GM23248 (cell line): Measurements from ENCODE around the gene CIAPIN1.

Experiments used
- EZH2 ChIP-seq: fragments of 200-600 bp; sonication (generic); IDR thresholded peaks from 2 replicates; pipeline ENCODE4 v1.6.1; 2018; ENCODE audit warnings: antibody characterized with exemption, mild to moderate bottlenecking; ENCODE audit not compliant: insufficient read depth, poor library complexity, severe bottlenecking
- EZH2phosphoT487 ChIP-seq: fragments of 200-600 bp; sonication (generic); IDR thresholded peaks from 2 replicates; pipeline ENCODE4 v1.6.1; 2018; ENCODE audit warnings: antibody characterized with exemption, moderate library complexity, mild to moderate bottlenecking, low read depth; ENCODE audit not compliant: insufficient read depth

GRCh38 chr16:57445510-57445909 lies 1.7 kb downstream of the CIAPIN1 start:
- no peak for TF ChIP-seq EZH2
- TF ChIP-seq EZH2phosphoT487 = no peak
